CD14-positive monocyte (primary cell): ENCODE data around the gene RUFY4. TPM values are rescaled to one million over a fixed set of nuclear protein-coding genes. Genes with fewer than 3 reads are reported as not detected.

Experiments
- DNase-seq, 3 donors: peaks; one replicate each; pipeline ENCODE4 v3.0.0-alpha.2; 2011 to 2022
- H2AFZ ChIP-seq: 2 replicates; pipeline ENCODE4 v1.6.0; 2012; ENCODE audit warnings: mild to moderate bottlenecking, low read depth, low read length, inconsistent platforms; ENCODE audit not compliant: insufficient read depth, poor library complexity, severe bottlenecking
- H3K27ac ChIP-seq, 2 donors: 1 replicate in 1 of 2; 2 replicates in 1 of 2; pipeline ENCODE4 v1.5.1; 2012 to 2013; ENCODE audit warnings: low read length in 2 of 2, control low read depth in 1 of 2, inconsistent platforms in 1 of 2, low read depth in 1 of 2, mild to moderate bottlenecking in 1 of 2
- H3K27me3 ChIP-seq, 2 donors: one replicate each; pipeline versions ENCODE4 v1.6.0 to v1.6.1; 2011 to 2013; ENCODE audit warnings: low read length in 2 of 2; ENCODE audit not compliant: control insufficient read depth in 2 of 2, insufficient read depth in 2 of 2
- H3K36me3 ChIP-seq, 2 donors: replicated peaks in 1 of 2; 1 replicate in 1 of 2; 2 replicates in 1 of 2; pipeline versions ENCODE4 v1.5.1 to v1.6.1; 2012 to 2013; ENCODE audit warnings: low read length in 2 of 2, control low read depth in 1 of 2, inconsistent platforms in 1 of 2, mild to moderate bottlenecking in 1 of 2; ENCODE audit not compliant: insufficient read depth in 2 of 2, control insufficient read depth in 1 of 2
- H3K4me1 ChIP-seq, 2 donors: 1 replicate in 1 of 2; 2 replicates in 1 of 2; pipeline versions ENCODE4 v1.5.1 to v1.6.1; 2012 to 2013; ENCODE audit warnings: low read length in 2 of 2, control low read depth in 1 of 2, inconsistent platforms in 1 of 2, mild to moderate bottlenecking in 1 of 2, moderate library complexity in 1 of 2; ENCODE audit not compliant: insufficient read depth in 2 of 2, control insufficient read depth in 1 of 2
- H3K4me2 ChIP-seq: replicated peaks from 2 replicates; pipeline ENCODE3; 2012; ENCODE audit warnings: low read length, moderate library complexity, mild to moderate bottlenecking; ENCODE audit not compliant: poor library complexity, severe bottlenecking; ENCODE audit errors: extremely low read depth
- H3K4me3 ChIP-seq, 3 experiments: fragments of 200-600 bp in 1 of 3; sonication (generic) in 1 of 3; replicated peaks in 1 of 3; 1 replicate in 2 of 3; 2 replicates in 1 of 3; pipeline ENCODE4 v1.5.1; 2011 to 2013; ENCODE audit warnings: low read length in 3 of 3, mild to moderate bottlenecking in 3 of 3, control low read depth in 2 of 3, low read depth in 2 of 3, inconsistent platforms in 1 of 3, moderate library complexity in 1 of 3
- H3K79me2 ChIP-seq: 2 replicates; pipeline ENCODE4 v1.6.0; 2012; ENCODE audit warnings: mild to moderate bottlenecking, control low read depth, inconsistent platforms, low read length, moderate library complexity; ENCODE audit not compliant: insufficient read depth
- H3K9ac ChIP-seq: 2 replicates; pipeline ENCODE4 v1.6.0; 2017; ENCODE audit warnings: low read length, mild to moderate bottlenecking; ENCODE audit not compliant: insufficient read depth, poor library complexity, severe bottlenecking
- H3K9me3 ChIP-seq, 2 donors: replicated peaks in 1 of 2; 1 replicate in 1 of 2; 2 replicates in 1 of 2; pipeline versions ENCODE4 v1.5.1 to v1.6.1; 2012 to 2013; ENCODE audit warnings: low read length in 2 of 2, control low read depth in 1 of 2; ENCODE audit not compliant: control insufficient read depth in 1 of 2, insufficient read depth in 1 of 2
- H4K20me1 ChIP-seq: 2 replicates; pipeline ENCODE4 v1.6.0; 2012; ENCODE audit warnings: mild to moderate bottlenecking, low read length, control low read depth, moderate library complexity; ENCODE audit not compliant: insufficient read depth
- H3K27ac Mint-ChIP-seq, 7 donors: one replicate each; pipeline ENCODE4 v1.8.0; 2020; ENCODE audit warnings: mild to moderate bottlenecking in 7 of 7, mixed read lengths in 7 of 7, moderate library complexity in 6 of 7, inconsistent platforms in 2 of 7
- H3K27me3 Mint-ChIP-seq, 3 donors: one replicate each; pipeline ENCODE4 v1.8.0; 2021 to 2022; ENCODE audit warnings: low read depth in 3 of 3, mild to moderate bottlenecking in 3 of 3, mixed read lengths in 3 of 3, moderate library complexity in 3 of 3, inconsistent platforms in 1 of 3
- H3K36me3 Mint-ChIP-seq, 2 donors: one replicate each; pipeline ENCODE4 v1.8.0; 2020; ENCODE audit warnings: mixed read lengths in 2 of 2, inconsistent platforms in 1 of 2, mild to moderate bottlenecking in 1 of 2
- H3K4me1 Mint-ChIP-seq: one replicate; pipeline ENCODE4 v1.8.0; 2020; ENCODE audit warnings: mild to moderate bottlenecking, mixed read lengths
- H3K4me3 Mint-ChIP-seq, 2 donors: one replicate each; pipeline ENCODE4 v1.8.0; 2020; ENCODE audit warnings: mild to moderate bottlenecking in 2 of 2, mixed read lengths in 2 of 2, moderate library complexity in 1 of 2
- H3K9me3 Mint-ChIP-seq, 7 donors: one replicate each; pipeline ENCODE4 v1.8.0; 2020 to 2022; ENCODE audit warnings: mixed read lengths in 7 of 7, mild to moderate bottlenecking in 6 of 7, moderate library complexity in 6 of 7, inconsistent platforms in 2 of 7
- CTCF ChIP-seq: fragments of 200-600 bp; IDR thresholded peaks from one replicate; pipeline ENCODE4 v1.8.0; 2022; ENCODE audit warnings: antibody characterized with exemption, mild to moderate bottlenecking
- WGBS: methylation state at CpG from one replicate; pipeline ENCODE4 v1.1.5; 2013; ENCODE audit warnings: missing lambda C conversion rate; ENCODE audit not compliant: insufficient coverage; 5-methylcytosine and 5-hydroxymethylcytosine counted together
- intact Hi-C, 2 donors: fragments of 100-400 bp; cut with micrococcal nuclease; formaldehyde crosslinking; loops; one replicate each; pipeline versions ENCODE4 v1.15.0 to v1.15.1; 2023
- polyA plus RNA-seq, 3 donors: library from polyadenylated mRNA; depleted of rRNA in 1 of 3; unstranded in 2 of 3; stranded (reverse) in 1 of 3; fragments of 300-500 nt in 2 of 3; fragments of >200 nt in 1 of 3; fragmentation: Illumina TruSeq in 2 of 3; gene quantifications; 1 replicate in 2 of 3; 2 replicates in 1 of 3; pipeline ENCODE4 v1.2.3, GENCODE V29; 2012 to 2021

RUFY4 gene
- polyA plus RNA-seq, 3 donors: 0.65 to 26.1 (median 0.68) TPM

GRCh38 chr2:218022851-218023530 lies 46.1 kb upstream of the RUFY4 start:
- H3K4me3 Mint-ChIP-seq: no peak overlapping the region
- Histone ChIP-seq H3K27ac (no peak overlapping the region), H3K9me3 (no peaks in the 10 kb centered on the region), H3K27me3 (no peaks in the 10 kb centered on the region), H3K4me3 (no peak overlapping the region), H3K9ac (no peak overlapping the region), H2AFZ (no peak overlapping the region), H3K4me1 (peaks cover 33 to 37% of the 10 kb centered on the region in 2 donors), H3K36me3 (no peaks in the 10 kb centered on the region), H3K79me2 (peaks cover 34% of the 10 kb centered on the region), H3K4me2 (no peak overlapping the region), H4K20me1 (no peaks in the 10 kb centered on the region)
- peaks cover under 1 to 3% of the 10 kb centered on the region in 2 donors for H3K36me3 Mint-ChIP-seq
- H3K27me3 Mint-ChIP-seq: peaks cover 0 to 5% (median under 1%) of the 10 kb centered on the region in 3 donors
- no peak for TF ChIP-seq CTCF
- 87% methylated on average over 4 of the region's 7 CpGs for WGBS
- peaks cover 40% of the 10 kb centered on the region for H3K4me1 Mint-ChIP-seq
- H3K9me3 Mint-ChIP-seq: no peaks in the 10 kb centered on the region
- no peak overlapping the region for H3K27ac Mint-ChIP-seq
- no peak for DNase-seq
- intact Hi-C loops: no loop called here

GRCh38 chr2:218023636-218024035 lies 45.4 kb upstream of the RUFY4 start:
- H3K4me1 ChIP-seq: peaks cover 26 to 31% of the 10 kb centered on the region in 2 donors
- intact Hi-C loops: no loop called here
- no peaks in the 10 kb centered on the region for H4K20me1 ChIP-seq
- Mint-ChIP-seq H3K27me3 (peaks cover 0 to 5% (median 3%) of the 10 kb centered on the region in 3 donors), H3K36me3 (peaks cover 3 to 4% of the 10 kb centered on the region in 2 donors), H3K9me3 (no peaks in the 10 kb centered on the region), H3K4me3 (no peak overlapping the region), H3K27ac (no peak overlapping the region), H3K4me1 (peaks cover 34% of the 10 kb centered on the region)
- no peak overlapping the region for H3K4me3 ChIP-seq
- WGBS: 100% methylated on average over 2 of the region's 3 CpGs
- DNase-seq: no peak
- H2AFZ ChIP-seq: no peak overlapping the region
- TF ChIP-seq CTCF: no peak
- no peaks in the 10 kb centered on the region for H3K27me3 ChIP-seq
- H3K9ac ChIP-seq: no peak overlapping the region
- H3K9me3 ChIP-seq: no peaks in the 10 kb centered on the region
- H3K79me2 ChIP-seq: peaks cover 37% of the 10 kb centered on the region
- no peak overlapping the region for H3K27ac ChIP-seq
- no peaks in the 10 kb centered on the region for H3K36me3 ChIP-seq
- H3K4me2 ChIP-seq: no peak overlapping the region
